IMR-90 (cell line): ENCODE measurements around the gene NOP14.

Experiments
- FOS ChIP-seq: fragments of 150-350 bp; IDR thresholded peaks from 2 replicates; pipeline ENCODE4 v1.6.1; 2016; ENCODE audit warnings: low read depth, low read length
- MXI1 ChIP-seq: IDR thresholded peaks from 2 replicates; pipeline ENCODE4 v1.6.1; 2012; ENCODE audit warnings: low read depth, mild to moderate bottlenecking, low read length, moderate library complexity, borderline replicate concordance
- POLR2A ChIP-seq: IDR thresholded peaks from 2 replicates; pipeline ENCODE4 v1.6.1; 2012; ENCODE audit warnings: mild to moderate bottlenecking, low read depth, low read length
- RAD21 ChIP-seq: IDR thresholded peaks from 2 replicates; pipeline ENCODE4 v1.6.1; 2012; ENCODE audit warnings: low read length, improper control_type of control experiment
- TF ChIP-seq, protein P1 (sequence below): conservative IDR thresholded peaks from 2 replicates; pipeline ENCODE4 v1.5.1; 2012; ENCODE audit warnings: mild to moderate bottlenecking, low read depth, low read length, improper control_type of control experiment

- TF ChIP-seq, protein P1, sequence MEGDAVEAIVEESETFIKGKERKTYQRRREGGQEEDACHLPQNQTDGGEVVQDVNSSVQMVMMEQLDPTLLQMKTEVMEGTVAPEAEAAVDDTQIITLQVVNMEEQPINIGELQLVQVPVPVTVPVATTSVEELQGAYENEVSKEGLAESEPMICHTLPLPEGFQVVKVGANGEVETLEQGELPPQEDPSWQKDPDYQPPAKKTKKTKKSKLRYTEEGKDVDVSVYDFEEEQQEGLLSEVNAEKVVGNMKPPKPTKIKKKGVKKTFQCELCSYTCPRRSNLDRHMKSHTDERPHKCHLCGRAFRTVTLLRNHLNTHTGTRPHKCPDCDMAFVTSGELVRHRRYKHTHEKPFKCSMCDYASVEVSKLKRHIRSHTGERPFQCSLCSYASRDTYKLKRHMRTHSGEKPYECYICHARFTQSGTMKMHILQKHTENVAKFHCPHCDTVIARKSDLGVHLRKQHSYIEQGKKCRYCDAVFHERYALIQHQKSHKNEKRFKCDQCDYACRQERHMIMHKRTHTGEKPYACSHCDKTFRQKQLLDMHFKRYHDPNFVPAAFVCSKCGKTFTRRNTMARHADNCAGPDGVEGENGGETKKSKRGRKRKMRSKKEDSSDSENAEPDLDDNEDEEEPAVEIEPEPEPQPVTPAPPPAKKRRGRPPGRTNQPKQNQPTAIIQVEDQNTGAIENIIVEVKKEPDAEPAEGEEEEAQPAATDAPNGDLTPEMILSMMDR = no peak
- TF ChIP-seq MXI1 (no peak), POLR2A (no peak), RAD21 (no peak), FOS (no peak)
Observed at GRCh38 chr4:2958446-2958845, 4.8 kb downstream of the NOP14 start.
